NCI-H1417 (cell line): Measurements from ENCODE around the gene GGCX.
"Not testable (repeated sequence)": the region's sequence is repeated elsewhere in the genome, so short reads cannot be mapped to it uniquely, and the experiment has no call there.

Experiments used
- DNase-seq, 3 experiments: peaks; one replicate each; lab custom pipeline; 2025; lab: John Stamatoyannopoulos, UW

GGCX gene

GRCh38 chr2:85561280-85562212, at the start of gene GGCX:
GGCX (minus strand) TSS chr2:85561493; CDS start chr2:85561428, 65 bp downstream.
- DNase-seq = peak; percentile 89 to 94 (median 93)

GRCh38 chr2:85607268-85608215, 46.2 kb upstream of the GGCX start:
- DNase-seq = no peak

- no peak for DNase-seq
These were observed 44.8 kb upstream of the GGCX start for GRCh38 chr2:85606116-85606455.

- DNase-seq = no peak
These were observed 44.3 kb upstream of the GGCX start for GRCh38 chr2:85605406-85606115.

GRCh38 chr2:85604568-85605339, 43.5 kb upstream of the GGCX start:
- no peak for DNase-seq

- DNase-seq = not testable (repeated sequence)
These were observed 42.8 kb upstream of the GGCX start for GRCh38 chr2:85604133-85604444.

GRCh38 chr2:85602476-85603234, 41.4 kb upstream of the GGCX start, which contains the start of gene TMEM150A:
TMEM150A (minus strand) TSS chr2:85602698; CDS start chr2:85601948, 750 bp downstream.
- DNase-seq = peak; percentile 86 to 89 (median 87)

GRCh38 chr2:85601771-85602475, 40.6 kb upstream of the GGCX start:
- no peak for DNase-seq

GRCh38 chr2:85600951-85601770, 39.9 kb upstream of the GGCX start:
- no peak for DNase-seq

GRCh38 chr2:85600235-85600575, 38.9 kb upstream of the GGCX start:
- no peak for DNase-seq

GRCh38 chr2:85599468-85600234, 38.4 kb upstream of the GGCX start:
- DNase-seq = no peak

GRCh38 chr2:85598594-85599340, 37.5 kb upstream of the GGCX start:
- no peak for DNase-seq

GRCh38 chr2:85597241-85597640, 35.9 kb upstream of the GGCX start:
- no peak for DNase-seq

- DNase-seq = no peak
These were observed 35.3 kb upstream of the GGCX start for GRCh38 chr2:85596486-85597143.

- DNase-seq = peak in 2 of 3 experiments; percentile 16 to 36
These were observed 34.7 kb upstream of the GGCX start for GRCh38 chr2:85596026-85596333.

GRCh38 chr2:85595301-85596025, 34.2 kb upstream of the GGCX start, which contains the start of gene RNF181:
RNF181 (plus strand) TSS chr2:85595745; CDS start chr2:85595764, 19 bp downstream.
- DNase-seq = peak; percentile 89 to 96 (median 95)
